WTC11 (cell line): ENCODE measurements around the gene BNC2. TPM values are rescaled to one million over a fixed set of nuclear protein-coding genes. Genes with fewer than 3 reads are reported as not detected.

Source experiments
- ATAC-seq: fragments of 200-7000 bp; cut with Tn5 transposase; 2 replicates; pipeline ENCODE4 v1.10.0; 2021; ENCODE audit warnings: mild to moderate bottlenecking, moderate library complexity
- CTCF ChIA-PET: fragments of 300-600 bp; sonication (Branson Sonifier 250); formaldehyde crosslinking; loops from one replicate; lab custom pipeline; 2021; ENCODE audit warnings: antibody characterized with exemption; lab: Charles Lee
- POLR2A ChIA-PET: fragments of 350-600 bp; sonication (Branson Sonifier 250); formaldehyde crosslinking; loops from one replicate; lab custom pipeline; 2021; ENCODE audit warnings: antibody characterized with exemption; lab: Charles Lee
- DNase-seq: peaks from one replicate; pipeline ENCODE4 v3.0.0; 2021; ENCODE audit warnings: low spot score
- H3K27ac Mint-ChIP-seq: 2 replicates; pipeline ENCODE4 v1.8.0; 2021; ENCODE audit warnings: mixed read lengths
- H3K27me3 Mint-ChIP-seq: 2 replicates; pipeline ENCODE4 v1.8.0; 2021; ENCODE audit warnings: low read depth, mild to moderate bottlenecking, moderate library complexity, mixed read lengths
- H3K36me3 Mint-ChIP-seq: 2 replicates; pipeline ENCODE4 v1.8.0; 2021; ENCODE audit warnings: mixed read lengths
- H3K4me1 Mint-ChIP-seq: 2 replicates; pipeline ENCODE4 v1.8.0; 2022; ENCODE audit warnings: mixed read lengths
- H3K4me3 Mint-ChIP-seq: 2 replicates; pipeline ENCODE4 v1.8.0; 2021; ENCODE audit warnings: mild to moderate bottlenecking, moderate library complexity, mixed read lengths
- H3K9me3 Mint-ChIP-seq: 2 replicates; pipeline ENCODE4 v1.8.0; 2021; ENCODE audit warnings: mixed read lengths
- ATF2 ChIP-seq: sonication (generic); formaldehyde crosslinking; IDR thresholded peaks from 2 replicates; pipeline ENCODE4 v1.8.1; 2022; ENCODE audit warnings: low read depth, missing genetic modification reagents, borderline replicate concordance
- ATF6 ChIP-seq: sonication (generic); formaldehyde crosslinking; IDR thresholded peaks from 2 replicates; pipeline ENCODE4 v1.8.1; 2023; ENCODE audit warnings: mild to moderate bottlenecking, missing genetic modification reagents
- CDX4 ChIP-seq: fragments of 250-450 bp; sonication (Bioruptor Pico); IDR thresholded peaks from 2 replicates; pipeline ENCODE4 v1.9.0; 2021; ENCODE audit warnings: moderate library complexity, mild to moderate bottlenecking, inconsistent platforms, borderline replicate concordance
- CREB1 ChIP-seq: sonication (generic); formaldehyde crosslinking; IDR thresholded peaks from 2 replicates; pipeline ENCODE4 v1.8.0; 2023; ENCODE audit warnings: mild to moderate bottlenecking, missing genetic modification reagents
- E2F1 ChIP-seq: sonication (generic); formaldehyde crosslinking; IDR thresholded peaks from 2 replicates; pipeline ENCODE4 v1.8.0; 2022; ENCODE audit warnings: mild to moderate bottlenecking, missing genetic modification reagents
- GABPB1 ChIP-seq: sonication (generic); formaldehyde crosslinking; IDR thresholded peaks from 2 replicates; pipeline ENCODE4 v1.8.1; 2023; ENCODE audit warnings: mild to moderate bottlenecking, missing genetic modification reagents
- GTF2I ChIP-seq: fragments of 250-450 bp; sonication (Bioruptor Pico); conservative IDR thresholded peaks from 2 replicates; pipeline ENCODE4 v1.4.0; 2021; ENCODE audit warnings: mild to moderate bottlenecking
- JUN ChIP-seq: sonication (generic); formaldehyde crosslinking; IDR thresholded peaks from 2 replicates; pipeline ENCODE4 v1.8.0; 2023; ENCODE audit warnings: mild to moderate bottlenecking, missing genetic modification reagents
- MAX ChIP-seq: sonication (generic); formaldehyde crosslinking; IDR thresholded peaks from 2 replicates; pipeline ENCODE4 v1.8.0; 2022; ENCODE audit warnings: mild to moderate bottlenecking, missing genetic modification reagents
- MLX ChIP-seq: sonication (generic); formaldehyde crosslinking; IDR thresholded peaks from 2 replicates; pipeline ENCODE4 v1.8.1; 2023; ENCODE audit warnings: mild to moderate bottlenecking, missing genetic modification reagents, moderate library complexity
- NFATC4 ChIP-seq: fragments of 250-450 bp; sonication (Bioruptor Pico); IDR thresholded peaks from 2 replicates; pipeline ENCODE4 v1.9.0; 2021; ENCODE audit warnings: mild to moderate bottlenecking
- NR1H2 ChIP-seq: sonication (generic); formaldehyde crosslinking; IDR thresholded peaks from 2 replicates; pipeline ENCODE4 v1.9.0; 2021; ENCODE audit warnings: mild to moderate bottlenecking, moderate library complexity, missing genetic modification reagents
- NR2C2 ChIP-seq: sonication (generic); formaldehyde crosslinking; IDR thresholded peaks from 2 replicates; pipeline ENCODE4 v1.8.0; 2022; ENCODE audit warnings: mild to moderate bottlenecking, missing genetic modification reagents
- PRDM15 ChIP-seq: sonication (generic); formaldehyde crosslinking; IDR thresholded peaks from 2 replicates; pipeline ENCODE4 v1.8.0; 2022; ENCODE audit warnings: missing genetic modification reagents
- STAT6 ChIP-seq: sonication (generic); formaldehyde crosslinking; conservative IDR thresholded peaks from 2 replicates; pipeline ENCODE4 v1.8.1; 2023; ENCODE audit warnings: mild to moderate bottlenecking, low read depth, missing genetic modification reagents, moderate library complexity
- TP53 ChIP-seq: sonication (generic); formaldehyde crosslinking; IDR thresholded peaks from 2 replicates; pipeline ENCODE4 v1.8.1; 2023; ENCODE audit warnings: mild to moderate bottlenecking, missing genetic modification reagents
- ZNF219 ChIP-seq: sonication (generic); formaldehyde crosslinking; IDR thresholded peaks from 2 replicates; pipeline ENCODE4 v1.8.0; 2023; ENCODE audit warnings: missing genetic modification reagents, mild to moderate bottlenecking, borderline replicate concordance
- ZNF317 ChIP-seq: sonication (generic); formaldehyde crosslinking; IDR thresholded peaks from 2 replicates; pipeline ENCODE4 v1.8.1; 2023; ENCODE audit warnings: low read depth, mild to moderate bottlenecking, moderate library complexity, missing genetic modification reagents, borderline replicate concordance
- ZNF396 ChIP-seq: fragments of 250-450 bp; sonication (Bioruptor Pico); IDR thresholded peaks from 2 replicates; pipeline ENCODE4 v1.8.0; 2021; ENCODE audit warnings: mild to moderate bottlenecking, moderate library complexity, borderline replicate concordance
- ZNF416 ChIP-seq: fragments of 250-450 bp; sonication (Bioruptor Pico); IDR thresholded peaks from 2 replicates; pipeline ENCODE4 v1.9.0; 2021; ENCODE audit warnings: mild to moderate bottlenecking, inconsistent platforms
- ZSCAN18 ChIP-seq: fragments of 250-450 bp; sonication (Bioruptor Pico); IDR thresholded peaks from 2 replicates; pipeline ENCODE4 v2.1.2; 2022; ENCODE audit warnings: mild to moderate bottlenecking, moderate library complexity
- total RNA-seq: library from RNA; stranded (reverse); gene quantifications from 3 replicates; pipeline ENCODE4 v1.2.3, GENCODE V29; 2021

The BNC2 gene
- total RNA-seq, 1 experiment from 2014 or later, result 33.3 TPM

GRCh38 chr9:16868701-16869100 lies 1.8 kb downstream of the BNC2 start (continued):
- TF ChIP-seq ZNF219 (CRISPR knock-in tag), result no peak
- TF ChIP-seq CDX4 (CRISPR knock-in tag), result no peak
- no peak for TF ChIP-seq NR1H2 (CRISPR knock-in tag)
- no peak for TF ChIP-seq TP53 (CRISPR knock-in tag)
- TF ChIP-seq ZNF317 (CRISPR knock-in tag), result no peak
- no peak for TF ChIP-seq STAT6 (CRISPR knock-in tag)
- no peak for TF ChIP-seq MAX (CRISPR knock-in tag)

- ChIA-PET POLR2A (no interaction called here), CTCF (no interaction called here)
- ATAC-seq (no peak; the same call in 1 of the 2 replicates), DNase-seq (no peak)
- peaks cover 57% of the 10 kb centered on the region for H3K4me1 Mint-ChIP-seq
- H3K9me3 Mint-ChIP-seq, result no peaks in the 10 kb centered on the region
- H3K27ac Mint-ChIP-seq, result no peak overlapping the region; the same call in 1 of the 2 replicates
- H3K4me3 Mint-ChIP-seq, result peak overlapping the region; percentile 97
- H3K36me3 Mint-ChIP-seq, result no peaks in the 10 kb centered on the region
- H3K27me3 Mint-ChIP-seq, result no peaks in the 10 kb centered on the region; the same call in 1 of the 2 replicates
- no peak for TF ChIP-seq JUN (CRISPR knock-in tag)
- no peak for TF ChIP-seq ZSCAN18 (CRISPR knock-in tag)
- TF ChIP-seq ATF6 (CRISPR knock-in tag), result no peak
- no peak for TF ChIP-seq GABPB1 (CRISPR knock-in tag)
- TF ChIP-seq GTF2I, result no peak
- TF ChIP-seq ATF2 (CRISPR knock-in tag), result no peak
- TF ChIP-seq MLX (CRISPR knock-in tag), result no peak
- TF ChIP-seq ZNF416 (CRISPR knock-in tag), result no peak
- no peak for TF ChIP-seq ZNF396
- TF ChIP-seq NFATC4 (CRISPR knock-in tag), result no peak
- TF ChIP-seq NR2C2 (CRISPR knock-in tag), result no peak
- no peak for TF ChIP-seq PRDM15
- TF ChIP-seq E2F1 (CRISPR knock-in tag), result no peak
- no peak for TF ChIP-seq CREB1 (CRISPR knock-in tag)
Measured at GRCh38 chr9:16867576-16868311, 2.7 kb downstream of the BNC2 start.
